Measurements from ENCODE around the gene MPPED1.

DNA sequence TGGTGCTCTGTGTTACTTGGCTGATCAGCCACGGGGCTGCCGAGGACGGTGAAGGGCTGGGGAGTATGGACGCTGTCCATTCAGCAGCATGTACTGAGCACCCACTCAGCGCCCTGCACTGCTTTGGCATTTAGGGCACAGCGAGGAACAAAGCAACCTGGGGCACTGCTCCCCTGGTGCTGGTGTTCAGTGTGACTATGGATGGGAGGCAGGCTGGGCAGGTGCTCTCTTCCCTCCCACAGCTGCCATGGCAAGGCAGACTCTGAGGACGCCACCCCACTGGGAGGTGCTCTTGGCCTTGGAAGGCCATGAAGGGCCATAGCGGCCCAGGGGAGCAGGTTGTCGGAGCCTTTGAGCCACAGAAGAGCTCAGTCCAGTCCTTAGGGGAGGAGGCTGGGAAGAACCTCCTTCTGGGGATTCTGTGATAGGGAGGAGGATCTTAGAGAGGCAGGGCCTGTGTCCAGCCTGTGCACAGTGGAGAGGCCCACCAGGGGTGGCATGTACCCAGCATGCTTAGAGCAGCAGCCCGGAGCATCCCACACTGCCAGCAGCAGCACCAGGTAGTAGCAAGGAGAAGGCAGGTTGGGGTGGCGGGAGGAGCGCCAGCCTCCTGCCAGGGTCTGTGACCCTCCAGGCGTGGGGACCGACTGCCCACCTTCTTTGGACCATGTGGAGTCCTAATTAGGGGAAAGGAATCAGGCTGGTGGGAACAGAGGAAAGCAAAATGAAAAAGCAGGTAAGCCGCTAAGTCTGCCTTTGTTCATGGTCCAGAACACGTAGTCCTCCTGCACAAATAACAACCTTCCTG is 141.8 kb downstream of the MPPED1 start:
- TF ChIP-seq, protein P1, sequence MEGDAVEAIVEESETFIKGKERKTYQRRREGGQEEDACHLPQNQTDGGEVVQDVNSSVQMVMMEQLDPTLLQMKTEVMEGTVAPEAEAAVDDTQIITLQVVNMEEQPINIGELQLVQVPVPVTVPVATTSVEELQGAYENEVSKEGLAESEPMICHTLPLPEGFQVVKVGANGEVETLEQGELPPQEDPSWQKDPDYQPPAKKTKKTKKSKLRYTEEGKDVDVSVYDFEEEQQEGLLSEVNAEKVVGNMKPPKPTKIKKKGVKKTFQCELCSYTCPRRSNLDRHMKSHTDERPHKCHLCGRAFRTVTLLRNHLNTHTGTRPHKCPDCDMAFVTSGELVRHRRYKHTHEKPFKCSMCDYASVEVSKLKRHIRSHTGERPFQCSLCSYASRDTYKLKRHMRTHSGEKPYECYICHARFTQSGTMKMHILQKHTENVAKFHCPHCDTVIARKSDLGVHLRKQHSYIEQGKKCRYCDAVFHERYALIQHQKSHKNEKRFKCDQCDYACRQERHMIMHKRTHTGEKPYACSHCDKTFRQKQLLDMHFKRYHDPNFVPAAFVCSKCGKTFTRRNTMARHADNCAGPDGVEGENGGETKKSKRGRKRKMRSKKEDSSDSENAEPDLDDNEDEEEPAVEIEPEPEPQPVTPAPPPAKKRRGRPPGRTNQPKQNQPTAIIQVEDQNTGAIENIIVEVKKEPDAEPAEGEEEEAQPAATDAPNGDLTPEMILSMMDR (IDR thresholded peaks at IDR 0.05), result no peak
- TF ChIP-seq POLR2AphosphoS5 (IDR thresholded peaks at IDR 0.05) (no peak), EP300 (IDR thresholded peaks at IDR 0.05) (no peak)

Data from upper lobe of left lung (tissue), 4 donors.